Vagina (tissue), 2 donors: ENCODE measurements around the gene SERPINA7. TPM values are rescaled to one million over a fixed set of nuclear protein-coding genes. Genes with fewer than 3 reads are reported as not detected.
"Not testable (repeated sequence)": the region's sequence is repeated elsewhere in the genome, so short reads cannot be mapped to it uniquely, and the experiment has no call there.

Source experiments
- DNase-seq, 2 donors: peaks; one replicate each; pipeline ENCODE4 v3.0.0-alpha.2; 2017; ENCODE audit errors: extremely low spot score in 2 of 2
- H3K27ac ChIP-seq: fragments of 200-600 bp; sonication (generic); one replicate; pipeline ENCODE4 v1.5.1; 2019
- H3K27me3 ChIP-seq: fragments of 200-600 bp; sonication (generic); one replicate; pipeline ENCODE4 v1.5.1; 2019
- H3K36me3 ChIP-seq, 2 donors: fragments of 200-600 bp; sonication (generic); one replicate each; pipeline ENCODE4 v1.5.1; 2017 to 2019
- H3K4me1 ChIP-seq: fragments of 200-600 bp; sonication (generic); one replicate; pipeline ENCODE4 v1.5.1; 2019
- H3K4me3 ChIP-seq, 2 donors: fragments of 200-600 bp; sonication (generic); 1 replicate in 1 of 2; 2 replicates in 1 of 2; pipeline ENCODE4 v1.5.1; 2016 to 2019
- H3K9me3 ChIP-seq: fragments of 200-600 bp; sonication (generic); one replicate; pipeline ENCODE4 v1.5.1; 2019
- POLR2A ChIP-seq, 2 donors: fragments of 450-650 bp; IDR thresholded peaks; one replicate each; pipeline ENCODE4 v1.6.1; 2017; ENCODE audit warnings: antibody characterized with exemption in 2 of 2, mild to moderate bottlenecking in 2 of 2, moderate library complexity in 2 of 2
- POLR2AphosphoS5 ChIP-seq, 2 donors: sonication (generic); formaldehyde crosslinking; IDR thresholded peaks; one replicate each; pipeline ENCODE4 v1.9.0; 2017; ENCODE audit warnings: antibody characterized with exemption in 2 of 2, mild to moderate bottlenecking in 2 of 2, low read depth in 1 of 2; ENCODE audit not compliant: insufficient read depth in 1 of 2
- intact Hi-C: fragments of 100-400 bp; cut with DNase I; formaldehyde crosslinking; loops from one replicate; pipeline ENCODE4 v1.15.1; 2023
- total RNA-seq: library from RNA; depleted of rRNA; stranded (reverse); fragments of >200 nt; gene quantifications from one replicate; pipeline ENCODE4 v1.2.3, GENCODE V29; 2016
- TF ChIP-seq, protein P1 (sequence below), 3 experiments: fragments of 450-650 bp in 2 of 3; fragments of 200-600 bp in 1 of 3; sonication (generic) in 1 of 3; IDR thresholded peaks; one replicate each; pipeline ENCODE4 v1.5.1; 2017 to 2019; ENCODE audit warnings: antibody characterized with exemption in 3 of 3, mild to moderate bottlenecking in 2 of 3, moderate library complexity in 2 of 3

Gene SERPINA7
- total RNA-seq, 1 donor from 2014 or later, result not detected

- TF ChIP-seq POLR2A (IDR thresholded peaks at IDR 0.05) (no peak), POLR2AphosphoS5 (IDR thresholded peaks at IDR 0.05; ENCODE audit: insufficient read depth in 1 of 2, low read depth in 1 of 2) (no peak)
- TF ChIP-seq, protein P1, sequence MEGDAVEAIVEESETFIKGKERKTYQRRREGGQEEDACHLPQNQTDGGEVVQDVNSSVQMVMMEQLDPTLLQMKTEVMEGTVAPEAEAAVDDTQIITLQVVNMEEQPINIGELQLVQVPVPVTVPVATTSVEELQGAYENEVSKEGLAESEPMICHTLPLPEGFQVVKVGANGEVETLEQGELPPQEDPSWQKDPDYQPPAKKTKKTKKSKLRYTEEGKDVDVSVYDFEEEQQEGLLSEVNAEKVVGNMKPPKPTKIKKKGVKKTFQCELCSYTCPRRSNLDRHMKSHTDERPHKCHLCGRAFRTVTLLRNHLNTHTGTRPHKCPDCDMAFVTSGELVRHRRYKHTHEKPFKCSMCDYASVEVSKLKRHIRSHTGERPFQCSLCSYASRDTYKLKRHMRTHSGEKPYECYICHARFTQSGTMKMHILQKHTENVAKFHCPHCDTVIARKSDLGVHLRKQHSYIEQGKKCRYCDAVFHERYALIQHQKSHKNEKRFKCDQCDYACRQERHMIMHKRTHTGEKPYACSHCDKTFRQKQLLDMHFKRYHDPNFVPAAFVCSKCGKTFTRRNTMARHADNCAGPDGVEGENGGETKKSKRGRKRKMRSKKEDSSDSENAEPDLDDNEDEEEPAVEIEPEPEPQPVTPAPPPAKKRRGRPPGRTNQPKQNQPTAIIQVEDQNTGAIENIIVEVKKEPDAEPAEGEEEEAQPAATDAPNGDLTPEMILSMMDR (IDR thresholded peaks at IDR 0.05), result no peak
- Histone ChIP-seq H3K9me3 (no peaks in the 10 kb centered on the region), H3K36me3 (no peaks in the 10 kb centered on the region), H3K27me3 (no peaks in the 10 kb centered on the region), H3K27ac (no peak overlapping the region), H3K4me3 (no peak overlapping the region), H3K4me1 (no peaks in the 10 kb centered on the region)
- intact Hi-C loops, result no loop called here
- DNase-seq, result no peak
Measured at GRCh38 chrX:106022238-106022637, 16.3 kb downstream of the SERPINA7 start.

DNA sequence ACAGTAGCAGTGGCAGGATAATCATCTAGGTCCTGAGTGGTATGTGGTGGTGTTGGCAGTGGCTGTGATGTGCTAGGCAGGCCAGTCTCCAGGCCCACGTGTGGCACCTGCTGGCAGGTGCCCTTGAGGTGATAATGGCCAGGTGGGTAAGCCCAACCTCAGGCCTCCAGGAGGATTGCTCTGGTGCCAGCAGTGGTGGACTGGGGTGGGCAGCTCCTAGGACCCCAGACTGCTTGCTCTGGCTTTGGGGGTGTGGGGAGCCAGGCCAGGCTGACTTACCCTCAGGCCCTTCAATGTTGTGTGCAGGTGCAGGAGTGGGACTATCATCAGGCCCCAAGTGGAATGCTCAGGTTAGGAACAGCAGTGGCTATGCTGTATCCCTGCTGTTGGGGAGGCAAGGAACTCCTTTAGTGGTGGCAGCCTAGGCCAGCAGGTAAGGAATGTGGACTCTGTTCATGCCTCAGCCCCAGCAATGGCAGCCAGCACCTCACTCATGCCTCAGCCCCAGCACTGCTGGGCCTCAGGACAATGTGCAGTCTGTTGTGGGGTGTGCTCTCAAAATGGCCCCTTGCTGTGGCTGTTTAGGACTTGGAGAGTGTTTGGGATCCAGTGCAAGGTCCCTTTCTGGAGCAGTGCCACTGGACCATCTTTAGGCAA, 24.3 kb downstream of the SERPINA7 start:
- Histone ChIP-seq H3K9me3 (no peaks in the 10 kb centered on the region), H3K27ac (no peak overlapping the region), H3K36me3 (no peaks in the 10 kb centered on the region), H3K4me3 (no peak overlapping the region), H3K4me1 (no peaks in the 10 kb centered on the region), H3K27me3 (no peaks in the 10 kb centered on the region)
- TF ChIP-seq, protein P1 (IDR thresholded peaks at IDR 0.05), result no peak
- no peak for TF ChIP-seq POLR2AphosphoS5 (IDR thresholded peaks at IDR 0.05; ENCODE audit: insufficient read depth in 1 of 2, low read depth in 1 of 2)
- TF ChIP-seq POLR2A (IDR thresholded peaks at IDR 0.05), result no peak
- DNase-seq, result no peak
- intact Hi-C loops, result no loop called here

GRCh38 chrX:106009145-106009544, 29.4 kb downstream of the SERPINA7 start:
- intact Hi-C loops, result no loop called here
- H3K4me1 ChIP-seq, result no peaks in the 10 kb centered on the region

DNA sequence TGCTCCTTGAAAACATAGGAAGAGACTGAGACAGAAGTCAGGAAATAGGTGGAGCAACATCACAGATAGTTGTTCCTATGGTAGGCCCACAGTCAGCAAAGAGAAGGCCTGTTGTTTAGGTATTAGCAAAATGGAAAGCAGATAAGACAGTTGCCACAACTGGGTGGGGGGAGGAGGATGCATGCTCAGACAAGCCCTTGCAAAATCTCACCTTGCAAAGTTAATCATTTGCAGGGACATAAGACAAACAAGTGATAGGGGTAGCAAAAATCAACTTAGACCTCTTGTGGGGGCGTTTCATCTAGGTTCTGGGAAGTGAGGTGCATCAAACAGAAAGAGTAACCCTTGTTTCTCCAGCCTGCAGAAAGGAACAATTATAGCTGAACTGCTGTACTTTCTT, 30.7 kb downstream of the SERPINA7 start:
- no peaks in the 10 kb centered on the region for H3K36me3 ChIP-seq
- H3K4me1 ChIP-seq, result no peaks in the 10 kb centered on the region
- no peaks in the 10 kb centered on the region for H3K9me3 ChIP-seq
- intact Hi-C loops, result no loop called here
- DNase-seq, result no peak
- H3K27ac ChIP-seq, result no peak overlapping the region
- no peak overlapping the region for H3K4me3 ChIP-seq
- no peaks in the 10 kb centered on the region for H3K27me3 ChIP-seq
- TF ChIP-seq, protein P1 (IDR thresholded peaks at IDR 0.05), result no peak
- TF ChIP-seq POLR2A (IDR thresholded peaks at IDR 0.05) (no peak), POLR2AphosphoS5 (IDR thresholded peaks at IDR 0.05; ENCODE audit: insufficient read depth in 1 of 2, low read depth in 1 of 2) (no peak)

More at GRCh38 chrX:106009145-106009544, 29.4 kb downstream of the SERPINA7 start:
- Histone ChIP-seq H3K27me3 (no peaks in the 10 kb centered on the region), H3K27ac (no peak overlapping the region), H3K9me3 (no peaks in the 10 kb centered on the region), H3K4me3 (no peak overlapping the region), H3K36me3 (no peaks in the 10 kb centered on the region)
- no peak for TF ChIP-seq POLR2A (IDR thresholded peaks at IDR 0.05)
- TF ChIP-seq POLR2AphosphoS5 (IDR thresholded peaks at IDR 0.05; ENCODE audit: insufficient read depth in 1 of 2, low read depth in 1 of 2), result no peak
- TF ChIP-seq, protein P1 (IDR thresholded peaks at IDR 0.05), result no peak
- no peak for DNase-seq

DNA sequence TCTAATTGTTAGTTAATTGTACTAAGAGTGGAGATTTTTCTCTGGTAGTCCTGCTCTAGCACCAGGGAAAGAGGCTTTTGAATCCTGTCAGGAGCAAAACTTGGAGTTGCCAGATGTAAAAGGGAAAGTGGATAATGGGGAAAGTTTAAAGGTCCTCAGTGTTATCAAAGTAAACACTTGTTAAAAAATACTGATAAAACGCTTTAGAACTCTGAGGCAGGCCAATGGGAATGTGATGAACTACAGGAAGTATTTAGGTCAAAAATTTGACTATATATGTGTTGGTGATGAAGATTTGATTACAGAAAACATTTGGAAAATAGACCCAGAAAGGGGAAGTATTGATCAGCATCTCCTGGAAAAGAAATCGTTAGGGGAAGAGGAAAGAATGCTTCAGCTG, 32.8 kb downstream of the SERPINA7 start:
- DNase-seq, result no peak
- Histone ChIP-seq H3K27ac (no peak overlapping the region), H3K36me3 (no peaks in the 10 kb centered on the region), H3K27me3 (no peaks in the 10 kb centered on the region), H3K4me1 (no peaks in the 10 kb centered on the region), H3K9me3 (no peaks in the 10 kb centered on the region), H3K4me3 (no peak overlapping the region)
- TF ChIP-seq POLR2AphosphoS5 (IDR thresholded peaks at IDR 0.05; ENCODE audit: insufficient read depth in 1 of 2, low read depth in 1 of 2) (no peak), POLR2A (IDR thresholded peaks at IDR 0.05) (no peak)
- TF ChIP-seq, protein P1 (IDR thresholded peaks at IDR 0.05), result no peak
- intact Hi-C loops, result no loop called here

- H3K27ac ChIP-seq, H3K27me3 ChIP-seq, intact Hi-C loops, H3K4me3 ChIP-seq, DNase-seq, H3K36me3 ChIP-seq, H3K9me3 ChIP-seq, H3K4me1 ChIP-seq: not testable (repeated sequence)
Measured at GRCh38 chrX:106000609-106001008, 37.9 kb downstream of the SERPINA7 start.
